ENCODE results near the gene TSC2.

DNA sequence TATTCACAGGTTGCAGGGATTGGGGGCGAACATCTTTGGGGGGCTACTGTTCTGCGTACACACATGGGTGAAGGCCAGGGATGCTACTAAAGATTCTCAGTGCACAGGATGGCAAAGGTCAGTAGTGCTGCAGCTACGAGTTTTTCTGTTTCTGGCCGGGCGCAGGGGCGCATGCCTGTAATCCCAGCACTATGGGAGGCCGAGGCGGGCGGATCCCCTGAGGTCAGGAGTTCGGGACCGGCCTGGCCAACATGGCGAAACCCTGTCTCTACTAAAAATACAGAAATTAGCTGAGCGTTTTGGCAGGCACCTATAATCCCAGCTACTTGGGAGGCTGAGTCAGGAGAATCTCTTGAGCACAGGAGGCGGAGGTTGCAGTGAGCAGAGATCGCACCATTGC lies 34.3 kb upstream of the TSC2 start:
- TF ChIP-seq, protein P1, sequence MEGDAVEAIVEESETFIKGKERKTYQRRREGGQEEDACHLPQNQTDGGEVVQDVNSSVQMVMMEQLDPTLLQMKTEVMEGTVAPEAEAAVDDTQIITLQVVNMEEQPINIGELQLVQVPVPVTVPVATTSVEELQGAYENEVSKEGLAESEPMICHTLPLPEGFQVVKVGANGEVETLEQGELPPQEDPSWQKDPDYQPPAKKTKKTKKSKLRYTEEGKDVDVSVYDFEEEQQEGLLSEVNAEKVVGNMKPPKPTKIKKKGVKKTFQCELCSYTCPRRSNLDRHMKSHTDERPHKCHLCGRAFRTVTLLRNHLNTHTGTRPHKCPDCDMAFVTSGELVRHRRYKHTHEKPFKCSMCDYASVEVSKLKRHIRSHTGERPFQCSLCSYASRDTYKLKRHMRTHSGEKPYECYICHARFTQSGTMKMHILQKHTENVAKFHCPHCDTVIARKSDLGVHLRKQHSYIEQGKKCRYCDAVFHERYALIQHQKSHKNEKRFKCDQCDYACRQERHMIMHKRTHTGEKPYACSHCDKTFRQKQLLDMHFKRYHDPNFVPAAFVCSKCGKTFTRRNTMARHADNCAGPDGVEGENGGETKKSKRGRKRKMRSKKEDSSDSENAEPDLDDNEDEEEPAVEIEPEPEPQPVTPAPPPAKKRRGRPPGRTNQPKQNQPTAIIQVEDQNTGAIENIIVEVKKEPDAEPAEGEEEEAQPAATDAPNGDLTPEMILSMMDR (IDR thresholded peaks at IDR 0.05): no peak
- no peak for TF ChIP-seq POLR2AphosphoS5 (IDR thresholded peaks at IDR 0.05)
- no peak for TF ChIP-seq POLR2A (IDR thresholded peaks at IDR 0.05)
- TF ChIP-seq EP300 (IDR thresholded peaks at IDR 0.05): no peak
